Activated CD4-positive, alpha-beta memory T cell treated with anti-CD3 and anti-CD28 coated beads for 36 hours (primary cell): Measurements from ENCODE around the gene NR6A1. TPM values are rescaled to one million over a fixed set of nuclear protein-coding genes. Genes with fewer than 3 reads are reported as not detected.

ENCODE experiments used
- CTCF ChIA-PET: fragments of 350-600 bp; sonication (Branson Sonifier 250); formaldehyde crosslinking; loops from one replicate; lab custom pipeline; 2021; ENCODE audit warnings: antibody characterized with exemption, inconsistent platforms; lab: Charles Lee
- POLR2A ChIA-PET: fragments of 350-600 bp; sonication (Branson Sonifier 250); formaldehyde crosslinking; loops from one replicate; lab custom pipeline; 2021; ENCODE audit warnings: antibody characterized with exemption; lab: Charles Lee
- DNase-seq: peaks from one replicate; pipeline ENCODE4 v3.0.0-alpha.2; 2020
- H3K27ac Mint-ChIP-seq: one replicate; pipeline ENCODE4 v1.8.0; 2021; ENCODE audit warnings: mixed read lengths
- H3K27me3 Mint-ChIP-seq: one replicate; pipeline ENCODE4 v1.8.0; 2021; ENCODE audit warnings: mixed read lengths
- H3K36me3 Mint-ChIP-seq: one replicate; pipeline ENCODE4 v1.8.0; 2021; ENCODE audit warnings: mixed read lengths
- H3K4me1 Mint-ChIP-seq: one replicate; pipeline ENCODE4 v1.8.0; 2021; ENCODE audit warnings: low read depth, mixed read lengths
- H3K4me3 Mint-ChIP-seq: one replicate; pipeline ENCODE4 v1.8.0; 2021; ENCODE audit warnings: mild to moderate bottlenecking, mixed read lengths
- H3K9me3 Mint-ChIP-seq: one replicate; pipeline ENCODE4 v1.8.0; 2021; ENCODE audit warnings: mixed read lengths
- intact Hi-C: fragments of 100-400 bp; cut with micrococcal nuclease; formaldehyde crosslinking; loops from one replicate; pipeline ENCODE4 v1.15.1; 2023
- total RNA-seq, 2 experiments: library from RNA; stranded (reverse); gene quantifications; one replicate each; pipeline ENCODE4 v1.2.3, GENCODE V29; 2021

Gene NR6A1
- total RNA-seq, 2 experiments from 2014 or later, result 0.61 to 0.83 TPM

DNA sequence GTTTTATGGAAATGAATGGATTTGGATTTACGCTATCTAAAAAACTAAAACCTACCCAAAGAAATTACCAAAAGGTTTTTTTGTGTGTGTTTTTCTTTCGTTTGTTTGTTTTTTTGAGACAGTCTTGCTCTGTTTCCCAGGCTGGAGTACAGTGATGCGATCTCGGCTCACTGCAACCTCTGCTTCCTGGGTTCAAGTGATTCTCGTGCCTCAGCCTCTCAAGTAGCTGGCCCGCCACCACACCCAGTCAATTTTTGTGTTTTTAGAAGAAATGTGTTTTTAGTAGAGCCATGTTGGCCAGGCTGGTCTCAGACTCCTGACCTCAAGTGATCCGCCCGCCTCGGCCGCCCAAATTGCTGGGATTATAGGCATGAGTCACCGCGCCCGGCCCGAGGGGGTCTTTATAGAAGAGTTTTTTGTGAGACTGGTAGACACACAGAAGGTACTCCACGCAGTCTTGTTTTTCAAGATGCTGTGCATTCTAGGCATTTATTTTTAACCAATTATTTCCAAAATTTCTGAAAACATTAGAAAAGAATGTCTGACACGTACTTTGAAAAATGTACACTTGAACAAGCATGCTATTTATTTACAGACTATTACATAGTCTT is 75.7 kb downstream of the NR6A1 start:
- Mint-ChIP-seq H3K9me3 (no peaks in the 10 kb centered on the region), H3K36me3 (no peaks in the 10 kb centered on the region), H3K27ac (no peak overlapping the region), H3K27me3 (no peaks in the 10 kb centered on the region), H3K4me1 (no peaks in the 10 kb centered on the region), H3K4me3 (no peak overlapping the region)
- intact Hi-C loops, result no loop called here
- POLR2A ChIA-PET, result no interaction called here
- DNase-seq, result no peak
- CTCF ChIA-PET, result interaction anchor here (1.7 kb wide), 1 partner anchor 17 kb away, joined by 6 read pairs; no protein-coding TSS in a partner anchor

DNA sequence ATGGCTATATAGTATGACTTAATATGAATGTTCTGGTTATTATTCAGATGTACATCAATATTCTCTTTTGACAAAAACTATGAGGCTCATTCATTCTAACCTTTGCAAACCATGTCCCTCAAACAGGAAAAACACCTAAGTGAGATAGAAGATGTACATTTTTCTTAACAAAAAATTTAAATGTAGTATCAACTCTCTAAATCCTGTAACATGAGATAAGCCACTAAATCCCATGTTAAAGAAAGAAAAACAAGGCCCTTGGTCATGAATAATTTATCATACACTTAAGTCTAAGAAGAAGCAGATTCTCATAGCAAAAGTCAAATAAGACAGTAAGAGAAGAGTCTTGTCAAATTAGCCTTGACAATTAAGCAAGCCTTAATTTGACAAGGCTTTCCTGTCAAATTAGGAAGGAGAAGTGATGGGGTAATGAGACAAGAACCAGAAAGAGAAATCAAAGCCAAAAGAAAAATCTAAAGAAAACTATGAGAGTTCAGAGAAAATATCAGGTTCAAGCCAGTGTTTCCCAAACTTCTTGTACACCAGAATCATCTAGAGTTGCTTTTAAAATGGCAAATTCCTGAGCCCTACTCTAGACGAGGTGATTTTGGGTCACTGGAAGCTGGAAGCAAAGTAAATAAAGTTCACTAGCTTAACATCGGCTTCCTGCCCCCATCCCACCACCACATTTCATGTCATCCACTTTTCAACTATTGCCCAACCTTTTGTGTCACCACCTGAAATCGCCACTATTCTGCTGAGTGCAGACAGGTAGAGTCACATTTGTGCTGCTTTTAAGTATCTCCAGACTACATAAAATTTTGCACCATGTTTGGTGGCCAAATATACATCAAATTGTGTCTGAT is 76.5 kb downstream of the NR6A1 start:
- Mint-ChIP-seq H3K9me3 (no peaks in the 10 kb centered on the region), H3K4me1 (no peaks in the 10 kb centered on the region), H3K36me3 (no peaks in the 10 kb centered on the region), H3K27me3 (no peaks in the 10 kb centered on the region), H3K27ac (no peak overlapping the region), H3K4me3 (no peak overlapping the region)
- CTCF ChIA-PET, result interaction anchor here (1.6 to 1.7 kb wide), 2 partner anchors 18 to 77 kb away, joined by 6 read pairs; no protein-coding TSS in a partner anchor
- POLR2A ChIA-PET, result no interaction called here
- intact Hi-C loops, result no loop called here
- no peak for DNase-seq

DNA sequence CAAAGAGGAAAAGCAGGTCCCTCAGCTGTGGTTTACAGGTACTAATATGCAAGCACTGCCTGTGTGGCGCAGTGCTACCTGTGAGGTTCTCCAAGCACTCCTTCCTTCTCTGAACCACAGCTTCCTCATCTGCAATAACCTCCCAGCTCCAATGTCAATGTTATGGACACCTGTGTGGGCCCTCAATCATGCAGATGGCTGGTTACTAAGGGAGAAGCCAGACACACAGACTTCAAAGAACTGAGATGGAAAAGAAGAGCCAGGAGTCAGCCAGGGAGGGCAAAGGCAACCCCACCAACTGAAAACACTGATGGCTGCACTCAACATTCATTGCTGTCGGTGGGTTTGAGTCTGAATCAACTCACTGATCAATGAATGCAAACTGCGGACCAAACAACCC is 77.7 kb downstream of the NR6A1 start:
- Mint-ChIP-seq H3K9me3 (no peaks in the 10 kb centered on the region), H3K36me3 (no peaks in the 10 kb centered on the region), H3K27ac (no peak overlapping the region), H3K4me1 (no peaks in the 10 kb centered on the region), H3K4me3 (no peak overlapping the region), H3K27me3 (no peaks in the 10 kb centered on the region)
- DNase-seq, result no peak
- intact Hi-C loops, result no loop called here
- ChIA-PET CTCF (interaction anchor here (1.0 to 1.6 kb wide), 2 partner anchors 18 to 76 kb away, joined by 3 to 6 read pairs; no protein-coding TSS in a partner anchor), POLR2A (no interaction called here)

DNA sequence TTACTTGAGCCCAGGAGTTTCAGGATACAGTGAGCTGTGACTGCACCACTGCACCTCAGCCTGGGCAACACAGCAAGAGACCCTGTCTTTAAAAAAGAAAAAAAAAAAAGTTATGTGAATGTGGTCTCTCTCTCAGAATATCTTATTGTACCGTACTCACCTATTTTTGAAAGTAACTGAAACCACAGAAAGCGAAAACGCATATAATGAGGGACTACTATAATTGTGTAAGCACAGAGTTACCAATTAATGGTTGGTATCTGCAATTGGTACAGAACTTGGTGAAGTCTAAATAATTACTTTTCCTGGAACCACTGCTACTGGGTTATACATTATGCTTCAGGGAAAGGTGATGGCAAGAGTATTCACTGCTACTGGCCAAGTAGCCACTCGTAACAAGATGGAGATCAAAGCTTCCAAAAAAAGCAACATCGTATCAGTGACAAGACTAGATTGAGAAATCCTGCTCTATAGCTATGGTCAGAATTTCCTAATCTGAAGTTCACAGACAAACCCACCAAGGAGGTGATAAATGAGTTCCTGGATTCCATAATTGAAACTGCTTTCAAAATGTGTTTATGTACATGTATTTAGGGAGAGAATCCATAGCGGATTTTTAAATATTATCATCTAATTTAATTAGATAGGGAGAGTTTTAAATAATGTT is 82.7 kb downstream of the NR6A1 start:
- Mint-ChIP-seq H3K4me1 (no peaks in the 10 kb centered on the region), H3K27ac (no peak overlapping the region), H3K4me3 (no peak overlapping the region), H3K9me3 (no peaks in the 10 kb centered on the region), H3K36me3 (no peaks in the 10 kb centered on the region), H3K27me3 (peaks cover 2% of the 10 kb centered on the region)
- intact Hi-C loops, result no loop called here
- no peak for DNase-seq
- ChIA-PET CTCF (no interaction called here), POLR2A (no interaction called here)

DNA sequence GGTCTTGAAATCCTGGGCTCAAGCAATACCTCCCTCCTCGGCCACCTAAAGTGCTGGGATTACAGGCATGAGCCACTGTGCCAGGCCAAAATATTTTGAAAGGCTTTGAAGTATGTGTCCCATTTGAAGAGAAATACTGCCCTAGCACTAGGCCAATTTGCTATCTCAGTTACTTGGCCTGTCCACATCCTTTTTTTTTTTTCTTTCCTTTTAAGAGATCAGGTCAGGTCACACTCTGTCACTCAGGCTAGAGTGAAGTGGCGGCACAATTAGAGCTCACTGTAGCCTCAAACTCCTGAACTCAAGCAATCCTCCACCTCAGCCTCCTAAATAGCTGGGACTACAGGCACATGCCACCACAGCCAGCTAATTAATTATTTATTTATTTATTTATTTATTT is 84.2 kb downstream of the NR6A1 start:
- Mint-ChIP-seq H3K36me3 (no peaks in the 10 kb centered on the region), H3K4me1 (no peaks in the 10 kb centered on the region), H3K27me3 (peaks cover 2% of the 10 kb centered on the region), H3K9me3 (no peaks in the 10 kb centered on the region), H3K27ac (no peak overlapping the region), H3K4me3 (no peak overlapping the region)
- intact Hi-C loops, result no loop called here
- ChIA-PET POLR2A (no interaction called here), CTCF (no interaction called here)
- DNase-seq, result no peak

DNA sequence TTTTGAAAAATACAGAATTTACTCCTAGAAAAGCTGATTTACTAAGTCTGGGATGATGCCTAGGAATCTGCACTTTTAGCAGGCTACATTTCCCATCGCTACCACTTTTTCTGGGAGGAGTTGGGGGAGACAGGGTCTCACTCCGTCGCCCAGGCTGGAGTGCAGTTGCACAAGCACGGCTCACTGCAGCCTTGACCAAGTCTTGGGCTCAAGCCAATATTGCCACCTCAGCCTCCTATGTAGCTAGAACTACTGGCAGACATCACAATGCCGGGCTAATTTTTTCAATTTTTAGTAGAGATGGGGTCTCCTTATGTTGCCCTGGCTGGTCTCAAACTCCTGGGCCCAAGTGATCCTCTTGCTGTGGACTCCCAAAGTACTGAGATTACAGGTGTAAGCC is 85.9 kb downstream of the NR6A1 start:
- no peak overlapping the region for H3K27ac Mint-ChIP-seq
- no peak for DNase-seq
- ChIA-PET CTCF (interaction anchor here (1.3 kb wide), 1 partner anchor 12 kb away, joined by 4 read pairs; no protein-coding TSS in a partner anchor), POLR2A (no interaction called here)
- H3K27me3 Mint-ChIP-seq, result peaks cover 7% of the 10 kb centered on the region
- no peaks in the 10 kb centered on the region for H3K36me3 Mint-ChIP-seq
- no peaks in the 10 kb centered on the region for H3K4me1 Mint-ChIP-seq
- H3K4me3 Mint-ChIP-seq, result no peak overlapping the region
- H3K9me3 Mint-ChIP-seq, result no peaks in the 10 kb centered on the region
- intact Hi-C loops, result no loop called here

DNA sequence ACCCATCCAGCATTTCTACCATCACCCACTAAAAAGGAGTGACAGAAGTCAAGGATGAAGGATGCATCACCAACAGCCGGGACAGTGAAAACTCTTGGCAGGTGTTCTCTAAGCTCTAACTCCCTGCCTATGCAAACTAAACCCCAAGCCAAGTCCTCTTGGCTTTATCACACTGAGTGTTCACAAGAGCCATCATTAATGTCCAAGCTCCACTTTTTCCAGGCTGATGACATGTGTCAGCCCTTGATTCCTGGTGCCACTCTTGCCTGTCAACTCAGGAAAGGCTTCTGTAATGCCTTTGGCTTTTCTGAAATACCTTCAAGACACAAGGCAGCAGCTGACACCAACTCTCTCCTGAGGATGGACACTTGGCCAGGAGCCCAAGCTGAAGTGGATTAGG is 86.9 kb downstream of the NR6A1 start:
- Mint-ChIP-seq H3K4me3 (no peak overlapping the region), H3K4me1 (no peaks in the 10 kb centered on the region), H3K36me3 (no peaks in the 10 kb centered on the region), H3K27me3 (peaks cover 10% of the 10 kb centered on the region), H3K9me3 (no peaks in the 10 kb centered on the region), H3K27ac (no peak overlapping the region)
- no peak for DNase-seq
- POLR2A ChIA-PET, result no interaction called here
- intact Hi-C loops, result no loop called here
- CTCF ChIA-PET, result interaction anchor here (1.3 kb wide), 1 partner anchor 11 kb away, joined by 4 read pairs; no protein-coding TSS in a partner anchor

DNA sequence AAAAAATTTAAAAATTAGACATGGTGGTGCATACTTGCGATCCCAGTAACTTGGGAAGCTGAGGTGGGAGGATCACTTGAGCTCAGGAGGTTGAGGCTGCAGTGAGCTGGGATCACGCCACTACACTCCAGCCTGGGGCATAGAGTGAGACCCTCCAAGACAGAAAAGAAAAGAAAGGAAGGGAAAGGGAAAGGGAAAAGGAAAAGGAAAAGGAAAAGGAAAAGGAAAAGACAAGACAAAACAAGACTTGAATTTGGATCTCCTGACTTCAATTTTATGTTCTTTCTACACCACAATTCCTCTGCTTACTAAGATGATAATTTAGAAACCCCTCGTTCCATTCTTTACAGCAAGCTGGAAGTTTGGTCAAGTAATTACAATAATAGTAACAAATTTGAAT is 88.1 kb downstream of the NR6A1 start:
- H3K27me3 Mint-ChIP-seq, result peaks cover 10% of the 10 kb centered on the region
- ChIA-PET POLR2A (no interaction called here), CTCF (interaction anchor here (1.3 kb wide), 1 partner anchor 8 kb away, joined by 4 read pairs; no protein-coding TSS in a partner anchor)
- H3K9me3 Mint-ChIP-seq, result no peaks in the 10 kb centered on the region
- intact Hi-C loops, result no loop called here
- no peak overlapping the region for H3K4me3 Mint-ChIP-seq
- H3K27ac Mint-ChIP-seq, result no peak overlapping the region
- DNase-seq, result no peak
- H3K36me3 Mint-ChIP-seq, result no peaks in the 10 kb centered on the region
- H3K4me1 Mint-ChIP-seq, result no peaks in the 10 kb centered on the region

DNA sequence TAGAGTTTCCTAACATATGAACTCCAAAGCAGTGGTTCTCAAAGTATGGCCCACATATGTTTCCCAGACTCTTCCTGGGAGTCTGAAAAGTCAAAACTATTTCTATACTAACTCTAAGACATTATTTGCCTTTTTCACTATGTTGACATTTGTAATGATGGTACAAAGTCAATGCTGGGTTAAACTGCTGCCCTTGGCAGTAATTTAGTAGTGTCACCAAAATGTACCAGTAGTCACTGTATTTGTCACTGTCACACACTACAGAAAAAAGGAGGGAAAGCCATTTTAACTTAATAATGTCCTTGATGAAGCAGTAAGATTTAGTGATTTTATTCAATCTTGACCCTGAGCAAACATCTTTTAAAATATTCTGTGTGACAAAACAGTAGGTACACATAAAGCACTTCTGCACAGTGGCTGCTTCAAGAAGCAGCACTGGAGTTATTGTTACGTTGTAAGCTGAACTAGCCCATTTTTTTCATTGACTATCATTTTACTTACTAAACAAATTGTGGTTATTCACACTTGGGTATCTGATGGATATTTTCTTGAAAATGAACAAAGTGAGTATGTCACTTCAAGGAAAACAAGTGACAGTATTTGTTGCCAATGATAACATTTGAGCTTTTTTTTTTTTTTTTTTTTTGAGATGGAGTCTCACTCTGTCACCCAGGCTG is 90.3 kb downstream of the NR6A1 start:
- CTCF ChIA-PET, result no interaction called here
- H3K4me3 Mint-ChIP-seq, result no peak overlapping the region
- H3K27ac Mint-ChIP-seq, result no peak overlapping the region
- peaks cover 17% of the 10 kb centered on the region for H3K27me3 Mint-ChIP-seq
- no peaks in the 10 kb centered on the region for H3K4me1 Mint-ChIP-seq
- intact Hi-C loops, result no loop called here
- POLR2A ChIA-PET, result no interaction called here
- DNase-seq, result no peak
- H3K9me3 Mint-ChIP-seq, result no peaks in the 10 kb centered on the region
- no peaks in the 10 kb centered on the region for H3K36me3 Mint-ChIP-seq

DNA sequence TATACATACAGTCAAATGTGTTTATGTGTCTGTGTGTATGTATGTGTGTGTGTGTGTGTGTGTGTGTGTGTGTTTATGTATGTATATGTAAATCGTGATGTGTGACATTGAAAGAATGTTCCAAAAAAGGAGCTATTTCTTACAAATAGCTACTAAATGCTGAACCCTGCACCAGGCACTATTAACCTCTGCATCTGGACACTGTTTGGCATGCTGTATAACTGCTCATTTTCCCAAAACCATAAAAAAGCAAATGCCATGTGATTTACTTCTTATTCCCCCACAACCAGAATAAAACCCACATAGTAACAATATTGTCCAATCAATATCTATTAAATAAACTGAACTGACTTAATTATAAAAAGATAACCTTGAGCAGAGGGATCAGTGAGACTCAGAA is 91.1 kb downstream of the NR6A1 start:
- no peak for DNase-seq
- intact Hi-C loops, result no loop called here
- H3K9me3 Mint-ChIP-seq, result no peaks in the 10 kb centered on the region
- no peaks in the 10 kb centered on the region for H3K4me1 Mint-ChIP-seq
- no peak overlapping the region for H3K27ac Mint-ChIP-seq
- no peak overlapping the region for H3K4me3 Mint-ChIP-seq
- H3K36me3 Mint-ChIP-seq, result no peaks in the 10 kb centered on the region
- CTCF ChIA-PET, result no interaction called here
- POLR2A ChIA-PET, result no interaction called here
- peaks cover 18% of the 10 kb centered on the region for H3K27me3 Mint-ChIP-seq

DNA sequence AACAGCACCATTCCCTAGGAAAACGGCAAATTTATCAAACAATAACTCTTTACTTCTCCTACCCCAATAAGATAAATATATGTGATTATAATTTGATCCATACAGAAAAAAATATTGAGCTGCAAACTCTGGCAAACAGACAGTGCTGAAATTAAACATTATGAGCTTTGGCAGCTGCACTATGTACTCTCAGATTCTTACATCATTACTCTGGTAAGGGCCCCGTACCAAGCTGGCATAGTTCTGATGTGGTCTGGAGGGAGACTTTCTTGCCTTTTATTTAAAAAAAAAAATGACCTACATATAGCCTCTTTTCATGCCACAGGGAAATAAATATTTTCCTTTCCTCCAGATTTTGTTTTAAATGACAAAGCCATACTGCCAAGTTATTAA is 95.0 kb downstream of the NR6A1 start:
- Mint-ChIP-seq H3K27ac (no peak overlapping the region), H3K4me3 (no peak overlapping the region), H3K9me3 (no peaks in the 10 kb centered on the region), H3K27me3 (peaks cover 19% of the 10 kb centered on the region), H3K36me3 (no peaks in the 10 kb centered on the region), H3K4me1 (peaks cover 5% of the 10 kb centered on the region)
- ChIA-PET CTCF (interaction anchor here (0.6 to 1.3 kb wide), 3 partner anchors 14 to 216 kb away, joined by 3 to 5 read pairs (median 4); no protein-coding TSS in a partner anchor), POLR2A (no interaction called here)
- no peak for DNase-seq
- intact Hi-C loops, result no loop called here
